ENCODE measurements around the gene ISM1. TPM values are rescaled to one million over a fixed set of nuclear protein-coding genes. Genes with fewer than 3 reads are reported as not detected.
A peak's percentile ranks its signal among the peaks of the same experiment; 100 is the strongest.

ISM1 gene
- total RNA-seq, 3 donors from 2014 or later = 13.0 to 18.7 (median 15.2) TPM

- Histone ChIP-seq H3K9me3 (no peaks in the 10 kb centered on the region), H3K36me3 (no peaks in the 10 kb centered on the region), H3K4me3 (no peak overlapping the region), H3K27ac (no peak overlapping the region), H3K27me3 (no peaks in the 10 kb centered on the region), H3K4me1 (no peaks in the 10 kb centered on the region)
- DNase-seq (ENCODE audit: low spot score in 2 of 2) = no peak
- intact Hi-C loops (cut with DNase I; ENCODE audit: low total_unique reads) = no loop called here
- TF ChIP-seq CTCF (IDR thresholded peaks at IDR 0.05) = no peak
- TF ChIP-seq POLR2A (IDR thresholded peaks at IDR 0.05) = no peak
- no peak for TF ChIP-seq POLR2AphosphoS5 (IDR thresholded peaks at IDR 0.05)
These were observed 24.2 kb downstream of the ISM1 start for GRCh38 chr20:13245250-13245723.

- TF ChIP-seq POLR2AphosphoS5 (IDR thresholded peaks at IDR 0.05) (no peak), CTCF (IDR thresholded peaks at IDR 0.05) (no peak), POLR2A (IDR thresholded peaks at IDR 0.05) (no peak)
- no peaks in the 10 kb centered on the region for H3K36me3 ChIP-seq
- DNase-seq (ENCODE audit: low spot score in 2 of 2) = no peak
- no peaks in the 10 kb centered on the region for H3K4me1 ChIP-seq
- H3K27me3 ChIP-seq = no peaks in the 10 kb centered on the region
- H3K27ac ChIP-seq = peak overlapping the region in 1 of 2 donors; percentile 50
- no peak overlapping the region for H3K4me3 ChIP-seq
- H3K9me3 ChIP-seq = no peaks in the 10 kb centered on the region
- intact Hi-C loops (cut with DNase I; ENCODE audit: low total_unique reads) = no loop called here
These were observed 28.2 kb downstream of the ISM1 start for GRCh38 chr20:13249118-13249797.

GRCh38 chr20:13249798-13250170, 28.7 kb downstream of the ISM1 start:
- no peaks in the 10 kb centered on the region for H3K9me3 ChIP-seq
- H3K27me3 ChIP-seq = no peaks in the 10 kb centered on the region
- no peak overlapping the region for H3K4me3 ChIP-seq
- H3K27ac ChIP-seq = no peak overlapping the region
- H3K4me1 ChIP-seq = no peaks in the 10 kb centered on the region
- DNase-seq (ENCODE audit: low spot score in 2 of 2) = no peak
- TF ChIP-seq POLR2A (IDR thresholded peaks at IDR 0.05) (no peak), POLR2AphosphoS5 (IDR thresholded peaks at IDR 0.05) (no peak), CTCF (IDR thresholded peaks at IDR 0.05) (no peak)
- H3K36me3 ChIP-seq = no peaks in the 10 kb centered on the region
- intact Hi-C loops (cut with DNase I; ENCODE audit: low total_unique reads) = no loop called here

GRCh38 chr20:13250251-13250650, 29.2 kb downstream of the ISM1 start:
- intact Hi-C loops (cut with DNase I; ENCODE audit: low total_unique reads) = no loop called here
- Histone ChIP-seq H3K4me1 (no peaks in the 10 kb centered on the region), H3K27ac (peak overlapping the region in 1 of 2 donors; percentile 44), H3K4me3 (no peak overlapping the region), H3K36me3 (no peaks in the 10 kb centered on the region), H3K27me3 (no peaks in the 10 kb centered on the region), H3K9me3 (no peaks in the 10 kb centered on the region)
- TF ChIP-seq POLR2AphosphoS5 (IDR thresholded peaks at IDR 0.05) = no peak
- TF ChIP-seq CTCF (IDR thresholded peaks at IDR 0.05) = no peak
- TF ChIP-seq POLR2A (IDR thresholded peaks at IDR 0.05) = no peak
- DNase-seq (ENCODE audit: low spot score in 2 of 2) = no peak

GRCh38 chr20:13251106-13251903, 30.2 kb downstream of the ISM1 start:
- no peaks in the 10 kb centered on the region for H3K36me3 ChIP-seq
- no peaks in the 10 kb centered on the region for H3K9me3 ChIP-seq
- no peak for TF ChIP-seq POLR2A (IDR thresholded peaks at IDR 0.05)
- TF ChIP-seq POLR2AphosphoS5 (IDR thresholded peaks at IDR 0.05) = no peak
- no peak for TF ChIP-seq CTCF (IDR thresholded peaks at IDR 0.05)
- no peak for DNase-seq (ENCODE audit: low spot score in 2 of 2)
- no peaks in the 10 kb centered on the region for H3K27me3 ChIP-seq
- no peak overlapping the region for H3K4me3 ChIP-seq
- no peaks in the 10 kb centered on the region for H3K4me1 ChIP-seq
- intact Hi-C loops (cut with DNase I; ENCODE audit: low total_unique reads) = no loop called here
- peak overlapping the region in 1 of 2 donors; percentile 44 for H3K27ac ChIP-seq
